ENCODE measurements around the gene UPK2.

The UPK2 gene

DNA sequence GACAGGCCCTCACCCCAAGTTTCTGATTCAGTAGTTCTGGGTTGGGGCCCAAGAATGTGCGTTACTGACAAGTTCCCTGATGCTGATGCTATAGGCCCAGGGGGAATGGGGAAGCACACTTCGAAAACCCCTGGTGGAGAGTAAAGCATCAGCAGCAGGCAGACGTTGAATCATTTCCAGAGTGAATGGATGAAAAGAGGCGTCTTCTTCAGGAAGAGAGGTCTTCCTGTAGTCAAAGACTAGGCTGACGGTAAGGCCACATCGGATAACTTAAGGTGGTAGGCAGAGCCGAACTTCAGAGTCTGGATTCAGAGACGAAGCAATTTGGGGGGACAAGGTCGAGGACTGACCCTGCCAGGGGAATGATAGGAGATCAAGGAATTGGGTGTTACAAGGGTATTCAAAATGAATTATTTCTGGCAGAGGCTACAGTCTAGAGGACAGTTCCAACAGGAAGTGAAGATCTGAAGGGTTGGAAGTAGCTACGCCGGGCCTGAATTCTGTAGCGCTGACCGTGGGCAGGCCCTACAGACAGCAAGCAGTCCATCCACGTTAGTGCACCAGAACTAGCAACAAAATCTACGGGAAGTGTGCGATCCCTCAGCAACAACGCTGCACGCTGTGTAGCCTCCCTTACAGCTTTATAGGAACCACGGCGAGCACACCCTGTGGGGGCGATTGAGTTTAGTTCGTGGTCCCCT lies 41.0 kb downstream of the UPK2 start:
- peak overlapping the region; percentile 80 for H3K4me3 ChIP-seq (ENCODE audit: low read depth, low read length)
- no peak for TF ChIP-seq CTCF (IDR thresholded peaks at IDR 0.05; ENCODE audit: control insufficient read depth, extremely low read depth, insufficient read depth)
- DNase-seq (ENCODE audit: low read depth): no peak

DNA sequence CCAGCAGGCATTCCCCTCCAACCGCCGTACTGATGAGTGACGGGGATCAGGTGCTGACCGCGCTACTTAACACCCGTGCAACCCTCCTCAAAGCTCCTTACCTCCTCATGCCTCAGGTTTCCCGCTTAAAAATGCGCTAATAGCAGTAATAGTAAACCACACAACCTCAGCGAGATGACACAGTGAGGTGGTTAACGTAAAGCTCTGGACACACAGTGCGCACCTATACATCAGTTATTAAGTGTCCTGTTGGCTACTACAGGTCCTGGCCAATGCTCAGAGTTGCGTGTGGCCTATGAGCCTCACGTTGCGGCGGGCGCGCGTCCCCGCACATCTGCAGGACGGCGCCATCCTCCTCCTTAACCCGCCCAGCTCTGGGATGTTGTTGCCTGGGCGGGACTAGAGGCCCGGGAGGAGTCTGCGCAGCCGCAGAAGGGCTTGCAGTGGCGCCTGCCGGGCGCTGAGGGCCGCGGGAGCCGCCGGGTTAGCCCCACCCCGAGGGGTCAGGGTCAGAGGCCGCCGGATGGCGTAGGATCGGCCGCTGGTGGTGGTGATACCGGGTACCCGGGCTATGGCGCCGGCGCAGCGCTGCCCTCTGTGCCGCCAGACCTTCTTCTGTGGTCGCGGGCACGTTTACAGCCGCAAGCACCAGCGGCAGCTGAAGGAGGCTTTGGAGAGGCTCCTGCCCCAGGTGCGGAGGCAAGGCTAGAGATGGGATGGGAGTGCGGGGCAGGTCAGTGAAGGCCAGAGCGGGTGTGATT lies 41.7 kb downstream of the UPK2 start, which contains the start of gene CENATAC:
Gene CENATAC, plus strand, starts transcription at position 512 of the 761 bp plus-strand sequence. Its CDS starts 60 bp downstream, at position 572.
- TF ChIP-seq CTCF (IDR thresholded peaks at IDR 0.05; ENCODE audit: control insufficient read depth, extremely low read depth, insufficient read depth): 0 out of 2 replicates have a peak, but pooled peaks have one; percentile 8
- H3K4me3 ChIP-seq (ENCODE audit: low read depth, low read length): peak within 1 kb of the TSS; percentile 80
- peak; percentile 70 for DNase-seq (ENCODE audit: low read depth)

GRCh38 chr11:118998388-118998717 lies 42.3 kb downstream of the UPK2 start:
- DNase-seq (ENCODE audit: low read depth): no peak
- TF ChIP-seq CTCF (IDR thresholded peaks at IDR 0.05; ENCODE audit: control insufficient read depth, extremely low read depth, insufficient read depth): no peak
- peak overlapping the region; percentile 80 for H3K4me3 ChIP-seq (ENCODE audit: low read depth, low read length)

DNA sequence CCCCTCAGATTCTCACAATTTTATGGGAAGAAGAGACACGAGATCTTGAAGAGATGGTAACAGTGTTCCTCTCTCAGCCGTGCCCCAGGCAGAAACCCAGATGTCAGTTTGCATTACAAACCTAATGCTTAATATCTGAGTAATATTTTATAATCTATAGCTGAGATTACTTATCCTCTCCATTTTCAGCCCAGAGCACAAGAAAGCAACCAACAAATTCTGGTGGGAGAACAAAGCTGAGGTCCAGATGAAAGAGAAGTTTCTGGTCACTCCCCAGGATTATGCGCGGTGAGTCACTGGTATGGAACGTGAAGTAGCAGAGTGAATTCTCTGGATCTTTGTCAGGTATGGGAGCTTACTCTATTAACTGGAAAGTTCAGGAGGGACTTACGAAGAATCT lies 42.7 kb downstream of the UPK2 start:
- no peak for DNase-seq (ENCODE audit: low read depth)
- H3K4me3 ChIP-seq (ENCODE audit: low read depth, low read length): peak overlapping the region; percentile 80
- TF ChIP-seq CTCF (IDR thresholded peaks at IDR 0.05; ENCODE audit: control insufficient read depth, extremely low read depth, insufficient read depth): no peak

- no peak for DNase-seq (ENCODE audit: low read depth)
- TF ChIP-seq CTCF (IDR thresholded peaks at IDR 0.05; ENCODE audit: control insufficient read depth, extremely low read depth, insufficient read depth): no peak
- no peak overlapping the region for H3K4me3 ChIP-seq (ENCODE audit: low read depth, low read length)
Observed at GRCh38 chr11:119000906-119001305, 44.8 kb downstream of the UPK2 start.

GRCh38 chr11:119006656-119007055 lies 50.6 kb downstream of the UPK2 start:
- no peak overlapping the region for H3K4me3 ChIP-seq (ENCODE audit: low read depth, low read length)
- no peak for TF ChIP-seq CTCF (IDR thresholded peaks at IDR 0.05; ENCODE audit: control insufficient read depth, extremely low read depth, insufficient read depth)
- DNase-seq (ENCODE audit: low read depth): no peak

Data from LNCaP clone FGC (cell line).